ENCODE results near the gene NUTF2.

NUTF2 gene

DNA sequence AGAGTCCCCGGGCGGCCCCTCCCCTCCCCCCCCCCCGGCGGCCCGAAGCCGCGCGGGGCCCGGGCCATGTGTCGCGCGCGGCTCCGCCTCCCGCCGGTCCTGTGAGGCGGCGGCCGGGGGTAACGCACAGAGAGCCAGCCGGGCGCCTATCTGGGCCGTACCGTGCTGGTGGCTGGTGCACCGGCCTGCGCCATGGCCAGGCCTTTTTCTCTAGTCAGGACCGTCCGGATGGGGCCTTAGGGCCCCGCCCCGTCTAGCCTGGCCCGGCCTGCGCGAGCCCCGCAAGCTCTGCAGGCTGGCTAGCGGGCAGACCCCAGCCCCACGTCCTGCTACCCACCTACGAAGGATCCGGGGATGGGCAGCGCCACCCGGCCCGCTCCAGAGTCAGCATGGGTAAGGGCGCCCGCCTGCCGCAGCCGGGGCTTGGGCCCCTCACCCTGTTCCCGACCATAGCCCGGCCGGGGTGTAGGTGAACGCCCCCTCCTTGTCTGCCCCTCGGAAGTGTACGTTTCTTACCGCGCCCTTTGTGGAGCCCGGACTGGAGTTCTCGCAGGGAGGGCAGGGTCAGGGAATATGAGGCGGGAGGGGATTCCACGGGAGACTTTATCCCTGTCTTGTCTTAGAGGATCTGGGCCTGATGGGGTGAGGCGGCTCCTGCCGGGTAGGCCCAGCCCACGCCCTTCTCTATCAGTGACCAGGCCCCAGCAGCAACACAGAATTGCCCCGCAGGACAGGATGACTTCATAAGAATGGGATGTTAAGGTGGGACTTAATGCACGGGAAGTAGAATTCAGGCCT lies 530 bp downstream of the NUTF2 start, which contains the start of gene CENPT:
TSS of gene CENPT (minus strand) at position 630 of the 798 bp plus-strand sequence. CDS start 13,834 bp downstream, outside the sequence.
- TF ChIP-seq, protein P1, sequence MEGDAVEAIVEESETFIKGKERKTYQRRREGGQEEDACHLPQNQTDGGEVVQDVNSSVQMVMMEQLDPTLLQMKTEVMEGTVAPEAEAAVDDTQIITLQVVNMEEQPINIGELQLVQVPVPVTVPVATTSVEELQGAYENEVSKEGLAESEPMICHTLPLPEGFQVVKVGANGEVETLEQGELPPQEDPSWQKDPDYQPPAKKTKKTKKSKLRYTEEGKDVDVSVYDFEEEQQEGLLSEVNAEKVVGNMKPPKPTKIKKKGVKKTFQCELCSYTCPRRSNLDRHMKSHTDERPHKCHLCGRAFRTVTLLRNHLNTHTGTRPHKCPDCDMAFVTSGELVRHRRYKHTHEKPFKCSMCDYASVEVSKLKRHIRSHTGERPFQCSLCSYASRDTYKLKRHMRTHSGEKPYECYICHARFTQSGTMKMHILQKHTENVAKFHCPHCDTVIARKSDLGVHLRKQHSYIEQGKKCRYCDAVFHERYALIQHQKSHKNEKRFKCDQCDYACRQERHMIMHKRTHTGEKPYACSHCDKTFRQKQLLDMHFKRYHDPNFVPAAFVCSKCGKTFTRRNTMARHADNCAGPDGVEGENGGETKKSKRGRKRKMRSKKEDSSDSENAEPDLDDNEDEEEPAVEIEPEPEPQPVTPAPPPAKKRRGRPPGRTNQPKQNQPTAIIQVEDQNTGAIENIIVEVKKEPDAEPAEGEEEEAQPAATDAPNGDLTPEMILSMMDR (conservative IDR thresholded peaks at IDR 0.05; ENCODE audit: low read depth) = no peak
- POLR2A ChIA-PET (ENCODE audit: low non-redundant PET) = interaction anchor here (1.0 kb wide), 1 partner anchor 24 kb away, joined by 3 read pairs; no protein-coding TSS in a partner anchor
- DNase-seq (ENCODE audit: low spot score) = peak; percentile 75
- peak within 1 kb of the TSS; percentile 96 for H3K27ac ChIP-seq
- CTCF ChIA-PET = no interaction called here

DNA sequence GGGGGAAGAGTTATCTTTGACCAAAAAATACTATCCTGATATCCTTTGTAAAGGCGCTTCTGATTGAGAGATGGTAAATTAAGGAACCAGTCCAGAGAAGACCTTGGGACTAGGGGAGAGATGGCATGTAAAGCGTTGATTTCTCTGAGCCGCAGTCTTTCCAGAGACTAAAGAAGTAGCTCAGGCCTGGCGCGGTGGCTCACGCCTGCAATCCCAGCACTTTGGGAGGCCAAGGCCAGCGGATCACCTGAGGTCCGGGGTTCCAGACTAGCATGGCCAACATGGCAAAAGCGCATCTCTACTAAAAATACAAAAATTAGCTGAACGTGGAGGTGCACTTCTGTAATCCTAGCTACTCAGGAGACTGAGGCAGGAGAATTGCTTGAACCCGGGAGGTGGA lies 1.4 kb downstream of the NUTF2 start:
- H3K27ac ChIP-seq = peak overlapping the region; percentile 96
- ChIA-PET POLR2A (ENCODE audit: low non-redundant PET) (no interaction called here), CTCF (interaction anchor here (0.6 kb wide), 1 partner anchor 301 kb away, joined by 3 read pairs; no protein-coding TSS in a partner anchor)
- TF ChIP-seq, protein P1 (conservative IDR thresholded peaks at IDR 0.05; ENCODE audit: low read depth) = no peak
- DNase-seq (ENCODE audit: low spot score) = no peak

DNA sequence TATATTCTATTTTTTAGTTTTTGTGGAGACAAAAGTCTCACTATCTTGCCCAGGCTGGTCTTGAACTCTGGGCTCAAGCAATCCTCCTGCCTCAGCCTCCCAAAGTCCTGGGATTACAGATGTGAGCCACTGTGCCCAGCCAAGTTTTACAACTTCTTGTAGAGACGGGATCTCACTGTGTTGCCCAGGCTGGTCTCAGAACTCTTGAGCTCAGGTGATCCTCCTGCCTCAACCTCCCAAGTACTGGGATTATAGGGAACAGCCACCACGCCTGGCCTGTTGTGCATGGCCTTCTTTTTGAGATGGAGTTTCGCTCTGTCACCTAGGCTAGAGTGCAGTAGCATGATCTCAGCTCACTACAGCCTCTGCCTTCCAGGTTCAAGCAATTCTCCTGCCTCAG lies 6.9 kb downstream of the NUTF2 start:
- CTCF ChIA-PET = interaction anchor here (1.1 to 1.2 kb wide), 2 partner anchors 18 to 30 kb away, joined by 4 to 7 read pairs; no protein-coding TSS in a partner anchor

DNA sequence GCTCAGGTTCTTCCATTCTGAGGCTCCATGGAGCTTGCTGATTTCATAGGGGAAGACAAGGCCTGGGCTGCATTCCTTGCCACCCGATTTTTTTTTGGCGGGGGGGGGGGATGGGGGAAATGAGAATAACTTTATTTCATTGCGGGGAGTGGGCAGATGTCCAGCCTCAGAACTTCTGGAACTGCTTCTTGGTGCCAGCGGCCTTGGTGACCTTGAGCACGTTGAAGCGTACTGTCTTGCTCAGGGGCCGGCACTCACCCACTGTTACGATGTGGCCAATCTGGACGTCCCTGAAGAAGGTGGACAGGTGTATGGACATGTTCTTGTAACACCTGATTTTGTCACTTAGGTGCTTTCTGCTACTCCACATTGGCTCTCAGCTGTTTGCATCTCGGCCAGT lies 9.1 kb downstream of the NUTF2 start:
- DNase-seq (ENCODE audit: low spot score) = no peak
- peak overlapping the region; percentile 79 for H3K27ac ChIP-seq
- ChIA-PET CTCF (interaction anchor here (0.8 kb wide), 1 partner anchor 17 kb away, joined by 4 read pairs; the partner anchor contains the start of gene EDC4), POLR2A (ENCODE audit: low non-redundant PET) (no interaction called here)
- TF ChIP-seq, protein P1 (conservative IDR thresholded peaks at IDR 0.05; ENCODE audit: low read depth) = no peak

More for the DNA sequence above, 6.9 kb downstream of the NUTF2 start:
- POLR2A ChIA-PET (ENCODE audit: low non-redundant PET) = no interaction called here
- peak overlapping the region; percentile 38 for H3K27ac ChIP-seq
- no peak for DNase-seq (ENCODE audit: low spot score)
- TF ChIP-seq, protein P1 (conservative IDR thresholded peaks at IDR 0.05; ENCODE audit: low read depth) = no peak

DNA sequence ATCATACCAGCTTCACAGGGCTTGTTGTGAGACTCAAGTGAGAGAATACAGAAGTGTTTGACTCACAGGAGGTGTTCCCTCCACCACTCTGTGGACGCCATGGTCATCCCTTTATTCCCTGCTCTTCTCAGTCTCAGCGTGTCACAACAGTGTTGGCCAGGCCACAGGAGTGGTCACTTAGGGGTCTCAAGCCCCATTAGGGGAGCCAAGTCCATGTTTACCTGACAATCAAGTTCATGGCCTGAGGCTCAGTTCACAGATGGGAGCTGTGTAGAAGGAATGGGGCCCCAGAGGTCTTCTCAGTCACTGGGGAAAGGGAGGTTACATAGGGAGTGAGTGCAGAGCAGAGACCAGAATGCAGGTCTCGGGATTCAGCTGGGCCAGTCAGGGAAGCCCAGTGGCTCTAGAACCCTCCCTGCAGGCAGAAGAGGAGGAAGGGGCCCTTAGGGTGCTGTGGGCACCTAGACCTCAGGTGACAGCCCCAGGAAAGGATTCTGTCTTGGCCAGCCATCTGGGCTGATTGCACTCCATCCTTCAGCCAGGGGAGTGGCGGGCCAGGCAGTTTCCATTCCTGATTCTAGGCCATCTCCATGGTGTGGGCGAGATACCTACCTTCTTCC lies 10.3 kb downstream of the NUTF2 start:
- ChIA-PET POLR2A (ENCODE audit: low non-redundant PET) (no interaction called here), CTCF (interaction anchor here (0.6 to 1.2 kb wide), 2 partner anchors 68 to 185 kb away, joined by 3 to 4 read pairs; no protein-coding TSS in a partner anchor)
- H3K27ac ChIP-seq = peak overlapping the region; percentile 79

More for the DNA sequence above, 10.3 kb downstream of the NUTF2 start:
- TF ChIP-seq, protein P1 (conservative IDR thresholded peaks at IDR 0.05; ENCODE audit: low read depth) = no peak
- no peak for DNase-seq (ENCODE audit: low spot score)

All from RWPE1 (cell line).